HL-60 (cell line): ENCODE measurements around the gene ZFYVE28.

Experiments
- DNase-seq, 2 experiments: peaks; one replicate each; pipeline ENCODE4 v3.0.0-alpha.2; 2010 to 2020; ENCODE audit warnings: low read depth in 1 of 2, low spot score in 1 of 2
- H3K27ac ChIP-seq: fragments of 250-450 bp; sonication (Bioruptor Pico); replicated peaks from 2 replicates; pipeline ENCODE4 v1.5.1; 2020; ENCODE audit warnings: mild to moderate bottlenecking, moderate library complexity
- H3K27me3 ChIP-seq: fragments of 250-450 bp; sonication (Bioruptor Pico); 2 replicates; pipeline ENCODE4 v1.5.1; 2021; ENCODE audit warnings: mild to moderate bottlenecking, moderate library complexity; ENCODE audit not compliant: insufficient read depth, poor library complexity, severe bottlenecking
- H3K4me3 ChIP-seq: replicated peaks from 2 replicates; pipeline ENCODE4 v1.5.1; 2011; ENCODE audit warnings: mild to moderate bottlenecking, control low read depth, low read length; ENCODE audit not compliant: insufficient read depth
- GABPA ChIP-seq: IDR thresholded peaks from 2 replicates; pipeline ENCODE4 v1.6.1; 2012; ENCODE audit warnings: low read depth
- POLR2AphosphoS5 ChIP-seq: IDR thresholded peaks from 2 replicates; pipeline ENCODE4 v1.6.1; 2012; ENCODE audit warnings: low read depth
- SPI1 ChIP-seq: IDR thresholded peaks from 2 replicates; pipeline ENCODE4 v1.6.1; 2012; ENCODE audit warnings: low read depth, mild to moderate bottlenecking, borderline replicate concordance
- TF ChIP-seq, protein P1 (sequence below): IDR thresholded peaks from 2 replicates; pipeline ENCODE4 v1.6.1; 2012; ENCODE audit warnings: low read depth; ENCODE audit not compliant: insufficient replicate concordance
- TF ChIP-seq, protein P2 (sequence below): IDR thresholded peaks from one replicate; pipeline ENCODE4 v1.5.1; 2011; ENCODE audit warnings: low read length, control low read depth, inconsistent platforms; ENCODE audit not compliant: insufficient read depth

ZFYVE28 gene

DNA sequence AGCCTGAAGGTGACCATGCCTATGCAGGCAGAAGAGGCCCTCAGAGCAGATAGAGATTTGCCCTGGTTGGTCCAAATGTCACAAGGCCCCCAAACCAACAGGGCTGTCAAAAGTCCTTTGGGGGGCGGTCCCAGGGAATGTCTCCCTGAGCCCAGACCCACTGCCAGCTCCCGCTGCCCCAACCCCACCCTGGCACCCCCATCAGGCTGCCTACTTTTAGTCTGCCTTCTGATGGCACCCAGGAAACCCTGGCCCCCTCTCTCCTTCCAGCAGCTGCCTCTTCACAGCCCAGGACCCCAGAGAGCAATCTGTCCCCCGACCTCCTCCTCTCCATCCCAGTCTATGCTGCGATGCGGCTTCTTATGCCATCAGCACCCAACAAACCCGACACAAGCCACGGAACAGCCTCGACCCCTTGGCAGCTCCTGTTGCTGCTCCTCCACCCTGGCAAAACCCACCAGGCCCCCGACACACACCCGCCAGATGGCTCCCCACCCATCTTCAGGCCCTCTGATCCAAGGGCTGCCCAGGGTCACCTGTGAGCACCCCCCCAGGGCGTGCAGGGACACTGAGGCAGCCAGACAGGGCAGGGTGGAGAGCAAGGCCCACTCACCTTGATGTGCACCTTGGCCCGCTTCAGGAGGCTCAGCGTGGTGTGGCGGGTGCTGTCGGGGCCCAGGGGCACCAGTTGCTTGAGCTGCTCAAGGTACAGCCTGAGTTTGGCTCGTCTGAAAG, 166.5 kb downstream of the ZFYVE28 start:
- no peak overlapping the region for H3K4me3 ChIP-seq

DNA sequence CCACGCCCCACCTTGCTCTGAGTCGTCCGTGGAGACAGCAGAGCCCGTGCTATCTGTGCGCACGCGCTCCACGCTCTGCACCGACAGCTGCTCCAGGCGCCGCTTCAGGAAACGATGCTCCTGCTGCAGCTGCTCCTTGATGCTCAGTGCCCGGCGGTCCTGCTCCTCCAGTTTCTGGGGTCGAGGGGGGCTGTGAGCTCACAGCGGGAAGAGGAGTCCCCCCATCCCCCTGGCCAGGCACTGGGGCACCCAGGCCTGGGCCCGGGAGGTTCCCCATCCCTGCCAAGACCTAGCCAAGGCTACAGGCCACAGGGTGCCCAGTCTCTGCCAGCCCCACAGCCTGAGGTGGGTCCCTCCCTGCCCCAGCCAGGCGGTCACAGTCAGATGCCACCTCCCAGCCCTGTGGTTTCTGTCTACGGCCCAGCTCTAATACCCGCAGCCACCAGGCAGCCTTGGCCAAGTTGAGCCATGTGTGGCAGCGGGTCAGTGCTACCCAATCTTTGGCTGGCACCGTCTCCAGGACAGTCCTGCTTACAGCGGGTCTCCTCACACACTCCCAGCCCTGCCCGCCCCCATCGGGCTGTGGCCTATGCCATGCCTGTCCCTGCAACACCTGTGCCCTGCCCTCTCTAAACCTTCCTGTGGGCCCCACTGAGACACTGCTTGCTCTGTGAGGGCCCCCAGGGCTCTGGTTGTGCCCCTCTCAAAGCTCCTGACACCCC, 167.2 kb downstream of the ZFYVE28 start:
- Histone ChIP-seq H3K27ac (no peak overlapping the region), H3K27me3 (no peaks in the 10 kb centered on the region), H3K4me3 (no peak overlapping the region)
- TF ChIP-seq POLR2AphosphoS5 (no peak), GABPA (no peak), SPI1 (no peak)
- TF ChIP-seq, protein P1, sequence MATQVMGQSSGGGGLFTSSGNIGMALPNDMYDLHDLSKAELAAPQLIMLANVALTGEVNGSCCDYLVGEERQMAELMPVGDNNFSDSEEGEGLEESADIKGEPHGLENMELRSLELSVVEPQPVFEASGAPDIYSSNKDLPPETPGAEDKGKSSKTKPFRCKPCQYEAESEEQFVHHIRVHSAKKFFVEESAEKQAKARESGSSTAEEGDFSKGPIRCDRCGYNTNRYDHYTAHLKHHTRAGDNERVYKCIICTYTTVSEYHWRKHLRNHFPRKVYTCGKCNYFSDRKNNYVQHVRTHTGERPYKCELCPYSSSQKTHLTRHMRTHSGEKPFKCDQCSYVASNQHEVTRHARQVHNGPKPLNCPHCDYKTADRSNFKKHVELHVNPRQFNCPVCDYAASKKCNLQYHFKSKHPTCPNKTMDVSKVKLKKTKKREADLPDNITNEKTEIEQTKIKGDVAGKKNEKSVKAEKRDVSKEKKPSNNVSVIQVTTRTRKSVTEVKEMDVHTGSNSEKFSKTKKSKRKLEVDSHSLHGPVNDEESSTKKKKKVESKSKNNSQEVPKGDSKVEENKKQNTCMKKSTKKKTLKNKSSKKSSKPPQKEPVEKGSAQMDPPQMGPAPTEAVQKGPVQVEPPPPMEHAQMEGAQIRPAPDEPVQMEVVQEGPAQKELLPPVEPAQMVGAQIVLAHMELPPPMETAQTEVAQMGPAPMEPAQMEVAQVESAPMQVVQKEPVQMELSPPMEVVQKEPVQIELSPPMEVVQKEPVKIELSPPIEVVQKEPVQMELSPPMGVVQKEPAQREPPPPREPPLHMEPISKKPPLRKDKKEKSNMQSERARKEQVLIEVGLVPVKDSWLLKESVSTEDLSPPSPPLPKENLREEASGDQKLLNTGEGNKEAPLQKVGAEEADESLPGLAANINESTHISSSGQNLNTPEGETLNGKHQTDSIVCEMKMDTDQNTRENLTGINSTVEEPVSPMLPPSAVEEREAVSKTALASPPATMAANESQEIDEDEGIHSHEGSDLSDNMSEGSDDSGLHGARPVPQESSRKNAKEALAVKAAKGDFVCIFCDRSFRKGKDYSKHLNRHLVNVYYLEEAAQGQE: no peak
- TF ChIP-seq, protein P2, sequence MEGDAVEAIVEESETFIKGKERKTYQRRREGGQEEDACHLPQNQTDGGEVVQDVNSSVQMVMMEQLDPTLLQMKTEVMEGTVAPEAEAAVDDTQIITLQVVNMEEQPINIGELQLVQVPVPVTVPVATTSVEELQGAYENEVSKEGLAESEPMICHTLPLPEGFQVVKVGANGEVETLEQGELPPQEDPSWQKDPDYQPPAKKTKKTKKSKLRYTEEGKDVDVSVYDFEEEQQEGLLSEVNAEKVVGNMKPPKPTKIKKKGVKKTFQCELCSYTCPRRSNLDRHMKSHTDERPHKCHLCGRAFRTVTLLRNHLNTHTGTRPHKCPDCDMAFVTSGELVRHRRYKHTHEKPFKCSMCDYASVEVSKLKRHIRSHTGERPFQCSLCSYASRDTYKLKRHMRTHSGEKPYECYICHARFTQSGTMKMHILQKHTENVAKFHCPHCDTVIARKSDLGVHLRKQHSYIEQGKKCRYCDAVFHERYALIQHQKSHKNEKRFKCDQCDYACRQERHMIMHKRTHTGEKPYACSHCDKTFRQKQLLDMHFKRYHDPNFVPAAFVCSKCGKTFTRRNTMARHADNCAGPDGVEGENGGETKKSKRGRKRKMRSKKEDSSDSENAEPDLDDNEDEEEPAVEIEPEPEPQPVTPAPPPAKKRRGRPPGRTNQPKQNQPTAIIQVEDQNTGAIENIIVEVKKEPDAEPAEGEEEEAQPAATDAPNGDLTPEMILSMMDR: no peak
- DNase-seq: no peak

More for the DNA sequence above, 166.5 kb downstream of the ZFYVE28 start:
- no peak overlapping the region for H3K27ac ChIP-seq
- no peak for DNase-seq
- TF ChIP-seq SPI1 (no peak), POLR2AphosphoS5 (no peak), GABPA (no peak)
- TF ChIP-seq, protein P2: no peak
- TF ChIP-seq, protein P1: no peak
- H3K27me3 ChIP-seq: no peaks in the 10 kb centered on the region

DNA sequence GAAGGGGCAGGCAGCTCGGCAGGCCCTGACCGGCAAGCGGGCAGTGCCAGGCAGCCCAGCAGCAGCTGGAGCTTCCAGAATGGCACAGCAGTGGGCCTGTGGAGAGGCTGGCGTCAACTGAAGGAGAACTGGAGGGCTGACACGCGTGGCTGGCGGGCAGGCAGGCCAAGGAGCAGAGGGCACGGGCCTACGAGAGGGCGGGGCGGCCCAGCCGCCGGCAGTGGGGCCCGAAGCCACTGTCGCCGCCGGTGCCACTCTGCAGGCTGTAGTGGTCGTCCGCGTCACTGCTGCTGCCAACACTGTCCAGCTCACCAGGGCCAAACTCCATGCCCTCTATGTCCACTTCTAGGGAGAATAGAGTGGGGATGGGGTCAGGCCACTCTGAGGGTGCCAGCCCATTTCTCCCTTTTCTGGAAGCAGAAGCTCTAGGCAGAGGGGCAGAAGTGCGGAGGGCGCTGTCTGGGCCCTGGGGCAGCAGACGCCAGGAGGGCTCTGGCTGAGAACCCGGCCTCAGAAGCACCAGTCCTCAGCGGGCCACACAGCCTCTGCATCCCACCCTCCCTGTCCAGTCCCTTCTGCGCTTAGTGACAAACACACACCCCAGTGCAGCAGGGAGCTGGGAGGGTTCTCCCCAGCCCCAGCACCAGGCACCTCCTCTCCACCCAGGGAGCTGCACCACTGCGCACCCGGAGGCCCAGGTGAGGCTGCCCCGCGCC, 167.9 kb downstream of the ZFYVE28 start:
- no peaks in the 10 kb centered on the region for H3K27me3 ChIP-seq
- H3K4me3 ChIP-seq: no peak overlapping the region
- DNase-seq: no peak

More for the DNA sequence above, 167.9 kb downstream of the ZFYVE28 start:
- no peak overlapping the region for H3K27ac ChIP-seq
- TF ChIP-seq, protein P2: no peak
- TF ChIP-seq SPI1 (no peak), GABPA (no peak)
